Stimulated activated CD8-positive, alpha-beta memory T cell treated with anti-CD3 and anti-CD28 coated beads, Interleukin-4, amount 100 ng/mL, for 1 hour (primary cell): ENCODE results near the gene PRKAG2.
"Not testable (repeated sequence)": the region's sequence is repeated elsewhere in the genome, so short reads cannot be mapped to it uniquely, and the experiment has no call there.

Experiments
- DNase-seq, 2 donors: peaks; one replicate each; pipeline ENCODE4 v3.0.0-alpha.2; 2020; ENCODE audit warnings: low read depth in 2 of 2, low spot score in 1 of 2

The PRKAG2 gene

GRCh38 chr7:151600331-151600730, 276.6 kb downstream of the PRKAG2 start:
- DNase-seq = no peak

- no peak for DNase-seq
Measured at GRCh38 chr7:151599401-151600227, 277.3 kb downstream of the PRKAG2 start.

GRCh38 chr7:151597541-151598444, 279.1 kb downstream of the PRKAG2 start:
- DNase-seq = no peak

- no peak for DNase-seq
Measured at GRCh38 chr7:151595702-151596350, 281.1 kb downstream of the PRKAG2 start.

GRCh38 chr7:151592868-151593486, 283.9 kb downstream of the PRKAG2 start:
- DNase-seq = no peak

GRCh38 chr7:151592330-151592729, 284.6 kb downstream of the PRKAG2 start:
- no peak for DNase-seq

GRCh38 chr7:151591866-151592265, 285.0 kb downstream of the PRKAG2 start:
- no peak for DNase-seq

GRCh38 chr7:151590850-151591771, 285.8 kb downstream of the PRKAG2 start:
- DNase-seq = no peak

GRCh38 chr7:151590071-151590849, 286.7 kb downstream of the PRKAG2 start:
- DNase-seq = no peak

- DNase-seq = no peak
Measured at GRCh38 chr7:151588982-151589381, 287.9 kb downstream of the PRKAG2 start.

- no peak for DNase-seq
Measured at GRCh38 chr7:151586531-151587260, 290.2 kb downstream of the PRKAG2 start.

- no peak for DNase-seq
Measured at GRCh38 chr7:151585744-151586393, 291.0 kb downstream of the PRKAG2 start.

GRCh38 chr7:151581741-151582140, 295.2 kb downstream of the PRKAG2 start:
- DNase-seq = no peak

- no peak for DNase-seq
Measured at GRCh38 chr7:151579644-151580043, 297.3 kb downstream of the PRKAG2 start.

- no peak for DNase-seq
Measured at GRCh38 chr7:151575410-151575809, 301.5 kb downstream of the PRKAG2 start.

GRCh38 chr7:151573046-151573445, 303.9 kb downstream of the PRKAG2 start:
- not testable (repeated sequence) for DNase-seq

GRCh38 chr7:151572136-151572535, 304.8 kb downstream of the PRKAG2 start:
- no peak for DNase-seq

GRCh38 chr7:151571471-151571870, 305.4 kb downstream of the PRKAG2 start:
- DNase-seq = no peak
